ENCODE data around the gene SLCO2A1.

Gene SLCO2A1

GRCh38 chr3:133945381-133946095 lies 84.2 kb downstream of the SLCO2A1 start:
- no peak for DNase-seq

GRCh38 chr3:133944641-133945380 lies 84.9 kb downstream of the SLCO2A1 start:
- no peak for DNase-seq

- DNase-seq: no peak
Observed at GRCh38 chr3:133944181-133944580, 85.5 kb downstream of the SLCO2A1 start.

GRCh38 chr3:133943639-133944141 lies 86.0 kb downstream of the SLCO2A1 start:
- no peak for DNase-seq

- no peak for DNase-seq
Observed at GRCh38 chr3:133943031-133943535, 86.6 kb downstream of the SLCO2A1 start.

- no peak for DNase-seq
Observed at GRCh38 chr3:133941415-133941821, 88.3 kb downstream of the SLCO2A1 start.

GRCh38 chr3:133940536-133940935 lies 89.2 kb downstream of the SLCO2A1 start:
- no peak for DNase-seq

GRCh38 chr3:133939463-133939835 lies 90.3 kb downstream of the SLCO2A1 start:
- DNase-seq: no peak

- no peak for DNase-seq
Observed at GRCh38 chr3:133938770-133939462, 90.8 kb downstream of the SLCO2A1 start.

- no peak for DNase-seq
Observed at GRCh38 chr3:133937756-133938601, 91.7 kb downstream of the SLCO2A1 start.

GRCh38 chr3:133937061-133937686 lies 92.6 kb downstream of the SLCO2A1 start:
- no peak for DNase-seq

- DNase-seq: no peak
Observed at GRCh38 chr3:133935843-133936769, 93.6 kb downstream of the SLCO2A1 start.

- DNase-seq: no peak
Observed at GRCh38 chr3:133934996-133935842, 94.5 kb downstream of the SLCO2A1 start.

GRCh38 chr3:133934073-133934970 lies 95.4 kb downstream of the SLCO2A1 start:
- DNase-seq: no peak

GRCh38 chr3:133933097-133934024 lies 96.4 kb downstream of the SLCO2A1 start:
- no peak for DNase-seq

GRCh38 chr3:133932009-133932408 lies 97.7 kb downstream of the SLCO2A1 start:
- DNase-seq: no peak

GRCh38 chr3:133931084-133931483 lies 98.6 kb downstream of the SLCO2A1 start:
- DNase-seq: no peak
